Stimulated activated CD8-positive, alpha-beta memory T cell treated with anti-CD3 and anti-CD28 coated beads, Interleukin-4, amount 100 ng/mL, for 48 hours (primary cell): ENCODE data around the gene PDCD11.
"Not testable (repeated sequence)": the region's sequence is repeated elsewhere in the genome, so short reads cannot be mapped to it uniquely, and the experiment has no call there.

ENCODE experiments used
- DNase-seq: peaks from one replicate; pipeline ENCODE4 v3.0.0-alpha.2; 2020

PDCD11 gene

DNA sequence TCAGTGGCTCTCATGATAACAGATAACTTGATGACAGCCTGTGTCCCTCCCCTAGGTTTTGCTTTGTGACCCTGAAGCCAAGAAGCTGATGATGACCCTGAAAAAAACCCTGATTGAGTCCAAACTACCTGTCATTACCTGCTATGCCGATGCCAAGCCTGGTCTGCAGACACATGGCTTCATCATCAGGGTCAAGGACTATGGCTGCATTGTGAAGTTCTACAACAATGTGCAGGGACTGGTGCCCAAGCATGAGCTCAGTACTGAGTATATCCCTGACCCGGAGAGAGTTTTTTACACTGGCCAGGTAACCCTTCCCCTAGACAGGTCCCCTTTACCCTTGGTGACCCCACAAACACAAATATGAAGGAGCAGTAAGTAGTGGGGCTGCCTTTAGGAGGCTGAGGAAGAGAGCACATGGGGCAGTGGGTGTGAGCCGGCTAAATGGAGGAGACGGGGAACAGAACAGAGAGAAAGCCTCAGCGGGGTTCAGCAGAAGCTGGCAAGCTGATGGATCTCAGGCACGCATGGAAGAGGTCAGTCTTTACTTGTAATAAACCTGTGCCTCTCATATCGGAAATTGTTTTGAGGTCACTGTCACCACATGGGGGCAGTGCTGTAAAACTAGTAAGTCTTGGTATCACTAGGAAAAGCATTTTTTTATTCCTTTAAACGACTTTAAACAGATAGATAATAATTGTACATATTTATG is 20.2 kb downstream of the PDCD11 start:
- DNase-seq, result peak; percentile 61

DNA sequence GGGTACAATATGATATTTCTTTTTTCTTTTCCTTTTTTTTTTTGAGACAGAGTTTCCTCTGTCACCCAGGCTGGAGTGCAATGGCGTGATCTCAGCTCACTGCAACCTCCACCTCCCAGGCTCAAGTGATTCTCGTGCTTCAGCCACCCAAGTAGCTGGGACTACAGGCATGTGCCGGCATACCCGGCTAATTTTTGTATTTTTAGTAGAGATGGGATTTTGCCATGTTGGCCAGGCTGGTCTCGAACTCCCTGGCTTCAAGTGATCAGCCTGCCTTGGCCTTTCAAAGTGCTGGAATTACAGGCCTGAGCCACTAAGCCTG is 20.7 kb downstream of the PDCD11 start:
- DNase-seq, result not testable (repeated sequence)

DNA sequence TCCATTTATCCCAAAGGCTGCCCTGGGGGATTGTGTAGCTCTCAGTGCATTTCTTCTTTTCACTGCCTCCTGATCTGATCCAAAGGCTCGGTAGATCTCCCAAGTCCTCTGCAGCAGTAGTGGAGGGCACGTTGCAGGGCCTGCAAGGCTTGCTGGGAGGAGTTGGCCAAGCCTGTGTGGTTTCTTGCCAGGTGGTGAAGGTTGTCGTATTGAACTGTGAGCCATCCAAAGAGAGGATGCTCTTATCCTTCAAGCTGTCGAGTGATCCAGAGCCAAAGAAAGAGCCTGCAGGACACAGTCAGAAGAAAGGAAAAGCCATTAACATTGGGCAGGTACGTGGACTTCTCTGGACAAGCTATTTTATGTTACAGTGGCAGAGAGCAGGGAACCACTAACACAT is 21.2 kb downstream of the PDCD11 start:
- no peak for DNase-seq

DNA sequence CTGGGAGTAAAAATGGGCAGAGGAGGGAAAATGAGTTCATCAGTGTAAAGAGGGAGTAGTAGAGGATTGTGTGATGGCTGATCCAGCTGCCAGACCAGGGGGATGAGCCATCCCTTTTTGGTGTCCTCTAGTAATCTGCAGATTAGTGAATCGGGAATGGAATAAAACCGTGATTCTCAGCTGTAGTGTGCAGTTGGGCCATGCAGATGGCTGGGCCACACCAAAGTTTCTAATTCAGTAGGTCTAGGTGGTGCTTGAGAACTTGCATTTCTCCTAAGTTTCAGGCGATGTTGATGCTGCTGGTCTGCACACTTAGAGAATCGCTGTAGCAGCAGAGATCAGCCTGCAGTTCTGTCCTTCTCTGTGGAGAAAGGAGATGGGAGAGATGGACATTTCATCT is 22.7 kb downstream of the PDCD11 start:
- no peak for DNase-seq

DNA sequence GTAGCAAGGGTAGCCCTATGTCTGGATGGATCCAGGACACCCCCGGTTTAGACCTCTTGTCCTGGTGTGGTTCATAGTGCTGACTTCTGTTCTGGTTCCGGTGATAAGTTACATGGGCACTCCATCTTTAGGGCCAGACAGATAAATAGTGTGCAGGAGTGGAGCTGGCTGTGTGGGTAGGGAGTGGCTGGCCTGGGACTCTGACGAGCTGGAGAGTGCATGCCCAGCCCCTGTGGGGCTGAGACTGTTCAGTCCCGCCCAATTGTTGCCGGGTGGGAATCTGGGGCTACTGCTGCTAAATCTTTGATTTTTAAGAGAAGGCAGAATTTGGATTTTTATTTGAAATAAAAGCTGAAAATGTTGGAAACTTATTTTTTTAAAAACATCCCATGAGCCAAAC is 27.3 kb downstream of the PDCD11 start:
- DNase-seq, result no peak

DNA sequence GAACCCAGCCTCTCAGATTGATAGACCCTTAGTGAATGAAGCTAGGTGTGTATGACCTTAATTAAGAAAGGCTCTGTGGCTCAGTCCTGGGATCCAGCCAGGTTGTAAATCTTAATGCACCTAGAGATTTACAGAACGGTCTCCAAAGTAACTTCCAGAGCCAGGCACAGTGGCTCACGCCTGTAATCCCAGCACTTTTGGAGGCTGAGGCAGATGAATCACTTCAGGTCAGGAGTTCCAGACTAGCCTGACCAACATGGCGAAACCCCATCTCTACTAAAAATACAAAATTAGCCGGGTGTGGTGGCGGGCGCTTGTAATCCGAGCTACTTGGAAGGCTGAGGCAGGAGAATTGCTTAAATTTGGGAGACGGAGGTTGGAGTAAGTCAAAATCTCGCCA is 31.4 kb downstream of the PDCD11 start:
- no peak for DNase-seq

DNA sequence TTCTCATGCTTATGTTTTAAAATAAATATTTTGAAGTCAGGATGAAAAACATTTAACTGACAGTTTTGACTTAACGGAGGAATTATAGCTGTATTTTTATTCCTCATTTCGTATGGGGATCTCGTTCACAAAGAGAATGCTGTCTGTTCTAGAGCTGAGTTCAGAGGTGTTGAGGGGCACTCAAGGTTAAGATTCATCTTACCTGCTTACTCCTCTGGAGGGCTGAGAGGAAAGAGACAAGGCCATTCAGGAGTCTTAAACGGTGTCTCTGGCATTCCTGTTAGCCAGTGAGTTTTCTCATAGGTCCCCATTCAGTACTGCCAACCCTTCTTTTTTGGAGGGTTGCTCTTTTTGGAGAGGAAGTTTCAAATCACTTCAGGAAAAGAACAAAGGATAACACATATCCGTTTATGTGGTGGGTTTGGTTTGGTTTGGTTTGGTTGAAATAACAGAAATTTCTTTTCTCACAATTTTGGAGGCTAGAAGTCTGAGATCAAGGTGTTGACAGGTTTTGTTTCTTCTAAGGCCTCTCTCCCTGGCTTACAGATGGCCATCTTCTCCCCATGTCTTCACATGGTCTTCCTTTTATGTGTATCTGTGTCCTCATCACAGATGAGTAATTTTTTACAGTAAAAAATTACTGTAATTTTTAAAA is 32.7 kb downstream of the PDCD11 start:
- DNase-seq, result no peak

DNA sequence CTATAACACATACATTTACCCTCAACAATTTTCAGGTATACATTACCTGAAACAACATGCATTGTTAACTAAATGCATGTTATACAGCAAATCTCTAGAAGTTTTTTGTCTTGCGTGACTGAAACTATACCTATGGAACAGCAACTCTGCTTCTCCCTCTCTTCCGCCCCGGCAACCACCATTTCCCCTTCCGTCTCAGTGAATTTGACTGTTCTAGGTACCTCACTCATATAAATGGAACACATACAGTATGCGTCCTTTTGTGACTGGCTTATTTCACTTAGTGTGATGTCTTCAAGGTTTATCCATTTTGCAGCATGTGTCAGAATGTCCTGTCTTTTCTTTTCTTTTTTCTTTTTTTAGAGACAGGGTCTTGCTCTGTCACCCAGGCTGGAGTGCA is 33.2 kb downstream of the PDCD11 start:
- DNase-seq, result no peak

DNA sequence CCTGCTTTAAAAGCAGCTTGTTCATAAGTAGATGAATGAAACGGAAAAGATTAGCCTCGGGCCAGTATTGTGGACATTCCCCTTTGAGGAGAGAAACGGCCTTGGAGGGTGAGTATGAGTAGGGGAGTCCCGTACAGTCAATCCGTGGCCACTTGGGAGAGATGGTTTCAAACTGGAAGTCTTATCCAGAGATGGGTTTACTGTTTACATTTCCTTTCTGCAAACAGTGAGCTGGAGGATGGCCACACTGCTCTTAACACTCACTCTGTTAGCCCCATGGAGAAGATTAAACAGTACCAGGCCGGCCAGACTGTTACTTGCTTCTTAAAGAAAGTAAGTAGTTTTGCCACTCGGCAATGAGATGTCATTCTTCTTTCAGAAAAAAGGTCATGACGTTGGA is 35.5 kb downstream of the PDCD11 start:
- no peak for DNase-seq

DNA sequence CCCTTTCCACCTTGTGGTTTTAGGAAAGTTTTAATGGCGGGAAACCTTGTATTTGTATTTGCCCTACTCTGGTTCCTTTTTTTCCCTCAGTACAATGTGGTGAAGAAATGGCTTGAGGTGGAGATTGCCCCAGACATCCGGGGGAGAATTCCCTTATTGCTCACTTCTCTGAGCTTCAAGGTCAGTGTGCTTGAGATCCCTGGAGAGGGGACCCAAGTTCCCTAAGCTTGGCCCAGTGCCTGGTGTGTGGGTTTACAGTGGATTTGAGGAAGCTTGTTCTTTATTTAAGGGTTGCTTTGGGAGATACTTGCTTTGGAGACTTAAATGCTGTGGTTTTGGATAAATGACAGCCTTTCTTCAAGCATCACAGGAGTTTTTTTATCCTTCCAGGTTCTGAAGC is 37.4 kb downstream of the PDCD11 start:
- DNase-seq, result no peak

DNA sequence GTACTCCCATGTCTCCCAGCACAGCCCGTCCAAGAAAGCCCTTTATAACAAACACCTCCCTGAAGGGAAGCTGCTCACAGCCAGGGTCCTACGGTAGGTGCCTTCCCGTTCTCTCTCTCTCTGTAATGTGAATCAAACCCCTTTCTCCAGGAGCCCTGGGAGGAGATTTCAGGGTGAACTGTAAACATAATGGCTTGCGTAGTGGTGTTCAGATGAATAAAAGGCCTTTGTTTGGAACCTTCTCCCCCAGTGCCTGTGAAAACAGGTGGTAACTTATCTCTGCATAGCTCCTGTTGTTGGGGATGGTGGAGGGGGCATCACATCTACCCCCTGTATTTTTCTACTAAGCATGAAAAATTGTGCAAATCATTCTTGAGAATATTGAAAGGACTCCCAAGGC is 43.4 kb downstream of the PDCD11 start:
- no peak for DNase-seq

DNA sequence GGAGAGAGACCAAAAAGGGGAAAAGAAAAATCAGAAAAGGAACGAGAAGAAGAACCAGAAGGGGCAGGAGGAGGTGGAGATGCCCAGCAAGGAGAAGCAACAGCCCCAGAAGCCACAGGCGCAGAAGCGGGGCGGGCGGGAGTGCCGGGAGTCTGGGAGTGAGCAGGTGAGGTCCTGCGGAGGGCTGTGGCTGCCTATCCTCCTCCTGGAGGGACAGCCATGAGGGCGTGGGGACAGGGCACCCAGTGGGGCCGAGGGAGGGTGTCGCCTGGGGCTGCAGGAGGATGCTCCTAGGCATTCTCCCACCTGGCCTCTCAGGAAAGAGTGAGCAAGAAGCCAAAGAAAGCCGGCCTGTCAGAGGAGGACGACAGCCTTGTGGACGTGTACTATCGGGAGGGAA is 44.0 kb downstream of the PDCD11 start:
- no peak for DNase-seq

DNA sequence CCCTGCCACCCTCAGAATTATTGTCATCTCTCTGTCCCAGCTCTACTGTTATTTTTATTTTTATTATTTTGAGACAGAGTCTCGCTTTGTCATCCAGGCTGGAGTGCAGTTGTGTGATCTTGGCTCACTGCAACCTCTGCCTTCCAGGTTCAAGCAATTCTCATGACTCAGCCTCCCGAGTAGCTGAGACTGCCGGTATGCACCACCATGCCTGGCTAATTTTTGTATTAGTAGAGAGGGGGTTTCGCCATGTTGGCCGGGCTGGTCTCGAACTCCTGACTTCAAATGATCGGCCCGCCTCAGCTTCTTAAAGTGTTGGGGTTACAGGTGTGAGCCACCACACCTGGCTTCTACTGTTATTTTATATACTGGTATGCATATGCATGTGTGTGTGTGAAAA is 44.8 kb downstream of the PDCD11 start:
- no peak for DNase-seq

DNA sequence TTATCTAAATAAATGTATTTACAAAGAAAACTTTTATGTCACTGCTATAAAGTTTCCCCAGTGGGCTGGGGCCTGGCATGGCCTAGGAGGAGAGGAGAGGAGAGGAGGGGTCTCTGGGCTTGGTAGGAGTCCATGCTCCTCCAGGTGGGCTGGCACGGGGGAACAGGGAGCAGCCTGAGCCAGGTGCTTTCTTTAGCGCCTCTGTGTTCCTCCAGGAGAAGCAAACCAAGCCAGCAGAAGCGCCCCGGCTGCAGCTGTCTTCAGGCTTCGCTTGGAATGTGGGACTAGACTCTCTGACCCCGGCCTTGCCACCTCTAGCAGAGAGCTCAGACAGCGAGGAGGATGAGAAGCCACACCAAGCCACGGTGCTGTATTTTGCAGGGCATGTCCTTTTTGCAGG is 45.2 kb downstream of the PDCD11 start:
- DNase-seq, result no peak

DNA sequence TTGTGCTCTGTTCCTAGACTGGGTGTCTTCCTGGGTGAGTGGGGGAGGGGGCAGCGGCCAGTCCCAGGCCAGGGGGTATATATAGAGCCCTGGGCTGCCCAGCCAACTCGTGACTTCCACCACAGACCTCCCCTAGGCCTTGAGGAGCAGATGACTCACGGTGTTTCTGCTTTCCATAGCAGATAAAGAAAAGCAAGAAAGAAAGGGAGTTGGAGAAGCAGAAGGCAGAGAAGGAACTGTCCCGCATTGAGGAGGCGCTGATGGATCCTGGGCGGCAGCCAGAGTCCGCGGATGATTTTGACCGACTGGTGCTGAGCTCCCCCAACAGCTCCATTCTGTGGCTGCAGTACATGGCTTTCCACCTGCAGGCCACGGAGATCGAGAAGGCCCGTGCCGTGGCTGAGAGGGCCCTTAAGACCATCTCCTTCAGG is 45.6 kb downstream of the PDCD11 start:
- no peak for DNase-seq

DNA sequence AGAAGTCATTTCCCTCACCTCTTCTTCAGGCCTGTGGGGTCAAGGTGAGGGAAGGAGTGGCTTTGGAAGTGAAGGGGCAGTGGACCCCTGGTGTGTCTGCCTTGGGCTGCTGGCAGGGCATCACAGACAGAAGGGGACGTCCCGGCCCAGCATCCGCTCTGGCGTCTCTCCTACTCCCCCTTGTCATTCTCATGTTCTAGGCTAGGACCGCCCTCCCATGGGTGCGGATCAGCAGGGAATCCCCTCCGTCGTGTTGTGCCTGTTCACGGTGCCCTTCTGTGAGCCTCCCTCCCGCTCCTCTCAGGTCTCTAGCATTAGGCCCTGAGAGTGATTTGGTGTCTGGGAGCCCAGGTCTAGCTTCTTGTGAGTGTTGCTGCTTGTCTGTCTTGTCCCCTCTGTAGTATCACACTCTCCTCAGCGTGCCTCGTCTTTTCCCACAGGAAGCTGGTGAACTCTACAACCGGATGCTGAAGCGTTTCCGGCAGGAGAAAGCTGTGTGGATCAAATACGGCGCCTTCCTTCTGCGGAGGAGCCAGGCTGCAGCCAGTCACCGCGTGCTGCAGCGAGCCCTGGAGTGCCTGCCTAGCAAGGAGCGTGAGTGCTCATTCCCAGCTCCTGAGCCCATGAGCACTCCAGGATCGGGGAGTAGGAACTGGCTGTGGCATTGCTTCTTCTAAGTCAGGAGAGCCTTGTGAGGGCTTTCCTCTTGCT is 47.2 kb downstream of the PDCD11 start:
- DNase-seq, result no peak

DNA sequence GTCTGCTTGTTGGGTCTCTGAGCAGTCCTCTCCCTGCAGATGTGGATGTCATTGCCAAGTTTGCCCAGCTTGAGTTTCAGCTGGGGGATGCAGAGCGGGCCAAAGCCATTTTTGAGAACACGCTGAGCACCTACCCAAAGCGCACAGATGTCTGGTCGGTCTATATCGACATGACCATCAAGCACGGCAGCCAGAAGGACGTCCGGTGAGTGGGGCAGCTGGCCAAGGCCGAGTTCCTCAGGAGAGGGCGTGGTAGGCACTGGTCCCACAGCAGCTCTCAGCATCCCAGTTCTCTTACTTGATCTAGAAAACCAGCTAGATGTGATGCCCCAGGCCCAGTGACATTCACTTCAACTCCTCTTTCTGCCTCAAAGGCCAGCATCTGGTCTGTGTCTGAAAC is 48.1 kb downstream of the PDCD11 start:
- DNase-seq, result no peak

DNA sequence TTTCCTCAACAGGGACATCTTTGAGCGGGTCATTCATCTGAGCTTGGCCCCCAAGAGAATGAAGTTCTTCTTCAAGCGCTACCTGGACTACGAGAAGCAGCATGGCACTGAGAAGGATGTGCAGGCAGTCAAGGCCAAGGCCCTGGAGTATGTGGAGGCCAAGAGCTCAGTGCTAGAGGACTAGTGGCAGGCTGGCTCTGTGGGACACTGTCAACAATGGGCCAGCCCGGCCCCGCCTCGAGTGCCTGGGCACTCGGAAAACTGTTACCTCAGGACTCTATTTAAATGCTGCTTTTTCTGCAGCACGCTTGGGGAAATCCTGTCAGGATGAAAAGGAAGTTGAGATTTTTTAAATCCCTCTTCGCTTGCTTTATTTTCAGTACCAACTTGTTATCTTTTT is 48.9 kb downstream of the PDCD11 start:
- no peak for DNase-seq

DNA sequence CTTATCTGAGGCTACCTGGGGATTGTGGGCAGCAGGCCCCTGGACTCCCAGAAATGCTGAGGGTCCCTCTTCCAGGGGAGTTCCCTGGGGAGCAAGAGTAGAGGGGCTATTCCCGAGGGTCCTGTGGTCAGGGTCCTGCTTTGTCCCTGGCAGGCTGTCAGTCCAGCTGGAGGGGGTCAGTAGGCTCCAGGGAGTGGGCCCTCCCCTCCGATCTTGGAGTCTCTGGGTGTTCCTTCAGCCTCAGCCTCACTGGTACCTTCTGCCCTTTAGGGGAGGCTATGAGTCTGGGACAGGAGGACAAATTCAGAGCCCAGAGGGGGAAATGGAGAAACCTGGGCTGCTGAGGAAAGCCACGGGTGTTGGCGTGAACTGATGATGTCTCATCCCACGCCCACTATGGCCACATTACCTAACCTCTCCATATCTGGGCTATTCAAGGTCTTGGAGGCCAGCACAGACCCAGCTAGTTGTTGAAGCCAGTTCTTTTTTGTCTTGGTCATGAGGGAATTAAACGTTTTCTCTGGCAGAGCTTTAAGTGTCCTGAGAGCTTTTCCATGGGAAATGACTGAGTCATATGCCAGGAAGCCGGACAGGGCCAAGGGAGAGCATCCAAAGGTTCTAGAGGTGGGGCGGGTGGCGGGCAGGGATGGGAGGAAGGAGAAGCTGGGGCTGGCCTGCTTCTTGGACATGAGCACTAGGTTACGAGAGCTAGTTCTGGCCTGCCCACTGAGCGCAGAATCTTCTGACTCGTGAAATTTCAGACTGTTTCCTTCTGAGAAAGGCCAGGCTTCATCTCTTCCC is 49.5 kb downstream of the PDCD11 start:
- no peak for DNase-seq

DNA sequence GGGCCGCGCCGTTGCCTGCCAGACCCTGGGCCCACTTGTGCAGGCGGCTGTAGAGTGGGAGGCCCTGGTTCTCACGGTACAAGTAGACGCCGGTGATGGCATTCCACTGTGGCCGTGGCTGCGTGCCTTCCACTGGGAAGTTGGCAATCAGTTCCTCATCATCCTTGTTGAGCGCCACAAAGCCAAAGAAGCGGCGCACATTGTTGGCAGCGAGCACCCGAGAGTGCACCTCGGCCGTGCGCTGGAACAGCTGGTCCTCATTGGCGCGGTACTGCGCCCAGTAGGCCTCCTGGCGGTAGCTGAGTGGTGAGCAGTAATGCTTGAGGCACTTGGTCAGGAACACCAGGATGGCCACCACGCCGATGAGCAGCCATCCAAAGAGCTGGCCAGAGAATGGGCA is 50.8 kb downstream of the PDCD11 start:
- DNase-seq, result no peak

DNA sequence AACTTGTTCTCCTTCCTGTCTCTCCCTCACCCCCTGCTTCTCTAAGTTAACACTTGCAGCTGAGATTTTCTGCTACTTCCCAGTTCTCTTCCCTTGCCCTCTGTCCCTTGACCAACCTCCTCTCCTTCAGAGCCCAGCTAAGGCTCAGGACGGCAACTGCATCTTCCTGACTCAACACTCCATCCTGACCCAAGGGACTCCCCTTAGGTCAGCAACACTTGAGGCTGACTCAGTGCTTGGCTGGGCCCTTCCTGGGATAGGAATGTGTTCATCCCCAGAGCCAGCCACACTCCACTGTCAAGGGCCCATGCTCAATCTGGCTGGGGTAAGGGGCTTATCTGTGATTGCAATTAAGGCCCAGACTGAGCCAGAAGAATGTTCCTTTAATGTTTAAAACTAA is 52.3 kb downstream of the PDCD11 start:
- DNase-seq, result no peak

DNA sequence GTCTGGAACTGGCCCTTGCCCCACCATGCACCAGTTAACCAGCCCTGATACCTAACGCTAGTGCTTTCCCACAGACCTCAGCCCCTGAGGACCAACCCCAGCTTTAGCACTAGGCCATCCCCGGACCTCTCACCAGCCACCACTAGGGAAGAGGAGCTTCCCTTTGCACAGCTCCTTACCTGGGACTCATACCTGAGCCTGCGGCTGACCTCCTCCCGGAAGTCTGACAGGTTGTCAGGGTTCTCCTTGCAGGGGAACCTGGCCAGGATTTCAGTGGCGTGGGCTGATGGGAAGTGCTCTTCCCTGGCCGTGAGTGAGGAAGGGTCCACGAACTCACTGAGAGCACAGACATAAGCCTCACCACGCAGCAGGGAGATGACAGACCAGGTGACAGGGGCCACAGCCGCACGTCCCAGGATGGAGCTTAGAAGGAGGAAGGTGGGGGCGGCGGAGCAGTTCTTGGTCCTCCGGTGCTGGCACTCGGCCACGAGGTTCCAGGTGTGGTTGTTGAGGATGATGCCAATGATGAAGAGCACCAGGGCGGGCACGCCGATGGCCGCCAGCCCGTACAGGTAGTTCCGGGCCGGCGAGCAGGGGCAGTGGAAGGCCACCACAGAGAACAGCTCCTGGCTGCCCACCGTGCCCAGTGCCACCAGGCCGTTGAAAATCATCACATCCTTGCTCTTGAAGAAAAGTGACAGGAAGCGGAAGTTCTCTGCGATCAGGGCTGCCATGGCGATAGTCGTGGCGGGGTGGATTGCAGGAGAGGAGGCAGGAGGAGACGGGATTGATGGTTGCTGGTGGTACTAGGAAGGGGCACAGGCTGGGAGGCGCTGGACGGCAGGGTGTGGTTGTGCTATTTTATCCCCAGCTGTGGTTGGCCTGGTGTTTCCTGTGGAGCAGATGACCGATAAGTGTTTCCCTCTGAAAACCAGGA is 53.0 kb downstream of the PDCD11 start:
- no peak for DNase-seq
